C4-2B (cell line): Measurements from ENCODE around the gene FEN1.

Experiments
- H3K27ac ChIP-seq: fragments of 450-650 bp; 2 replicates; pipeline ENCODE4 v1.5.1; 2017
- ZFX ChIP-seq: fragments of 450-650 bp; IDR thresholded peaks from 2 replicates; pipeline ENCODE4 v1.6.1; 2017
- TF ChIP-seq, protein P1 (sequence below): fragments of 450-650 bp; conservative IDR thresholded peaks from 2 replicates; pipeline ENCODE4 v1.5.1; 2017; ENCODE audit warnings: mild to moderate bottlenecking

FEN1 gene

DNA sequence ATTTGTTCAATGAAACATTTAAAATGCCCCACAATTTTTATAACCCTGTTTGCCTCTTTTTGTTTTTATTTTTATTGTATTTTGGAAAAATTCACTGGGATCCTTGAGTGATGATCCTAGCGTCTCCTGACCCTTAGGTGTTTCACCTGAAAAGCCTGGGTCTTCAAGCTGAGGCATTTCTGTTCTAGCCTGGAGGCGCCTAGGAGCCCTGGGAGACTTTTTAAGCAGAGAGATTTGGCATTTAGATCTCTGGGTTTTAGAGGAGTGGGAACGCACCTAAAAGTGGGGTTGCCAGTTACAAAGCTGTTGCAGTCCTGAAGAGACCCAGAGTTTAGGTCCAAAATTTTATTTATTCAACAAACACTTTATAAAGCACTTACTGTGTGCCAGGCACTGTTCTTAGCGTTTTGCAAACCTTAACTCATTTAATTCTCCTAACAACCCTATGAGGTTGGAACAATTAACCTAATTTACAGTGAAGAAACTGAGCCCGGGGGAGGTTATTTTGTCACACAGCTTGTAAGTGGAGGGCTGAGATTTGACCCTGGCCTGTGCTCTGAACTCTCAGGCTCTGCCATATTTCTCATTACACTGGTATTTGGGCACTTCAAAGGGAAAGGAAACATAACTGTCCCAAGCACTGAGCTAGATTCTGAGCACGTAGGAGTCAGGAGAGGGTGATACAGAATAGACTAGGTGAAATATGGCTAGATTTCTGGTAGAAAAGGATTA is 24.9 kb downstream of the FEN1 start:
- no peak for TF ChIP-seq ZFX
- TF ChIP-seq, protein P1, sequence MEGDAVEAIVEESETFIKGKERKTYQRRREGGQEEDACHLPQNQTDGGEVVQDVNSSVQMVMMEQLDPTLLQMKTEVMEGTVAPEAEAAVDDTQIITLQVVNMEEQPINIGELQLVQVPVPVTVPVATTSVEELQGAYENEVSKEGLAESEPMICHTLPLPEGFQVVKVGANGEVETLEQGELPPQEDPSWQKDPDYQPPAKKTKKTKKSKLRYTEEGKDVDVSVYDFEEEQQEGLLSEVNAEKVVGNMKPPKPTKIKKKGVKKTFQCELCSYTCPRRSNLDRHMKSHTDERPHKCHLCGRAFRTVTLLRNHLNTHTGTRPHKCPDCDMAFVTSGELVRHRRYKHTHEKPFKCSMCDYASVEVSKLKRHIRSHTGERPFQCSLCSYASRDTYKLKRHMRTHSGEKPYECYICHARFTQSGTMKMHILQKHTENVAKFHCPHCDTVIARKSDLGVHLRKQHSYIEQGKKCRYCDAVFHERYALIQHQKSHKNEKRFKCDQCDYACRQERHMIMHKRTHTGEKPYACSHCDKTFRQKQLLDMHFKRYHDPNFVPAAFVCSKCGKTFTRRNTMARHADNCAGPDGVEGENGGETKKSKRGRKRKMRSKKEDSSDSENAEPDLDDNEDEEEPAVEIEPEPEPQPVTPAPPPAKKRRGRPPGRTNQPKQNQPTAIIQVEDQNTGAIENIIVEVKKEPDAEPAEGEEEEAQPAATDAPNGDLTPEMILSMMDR = no peak
- H3K27ac ChIP-seq = peak overlapping the region; percentile 99

DNA sequence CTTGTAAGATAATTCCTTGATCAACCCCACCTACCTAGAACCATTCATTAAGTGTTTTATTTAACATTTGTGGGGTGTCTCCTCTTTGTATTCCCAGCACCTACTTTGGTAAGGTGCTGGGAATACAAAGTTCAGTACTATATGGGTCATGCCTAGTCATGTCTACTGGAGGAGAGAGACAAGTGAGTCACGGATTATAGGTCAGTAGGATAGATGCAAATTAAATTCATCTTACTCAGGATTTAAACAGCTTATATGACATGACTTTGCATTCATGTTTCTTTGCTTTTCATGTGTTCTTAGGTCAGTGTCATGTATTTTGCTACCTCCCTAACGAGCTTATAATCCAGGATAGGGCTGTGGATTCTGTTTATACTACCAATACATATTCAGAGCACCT is 27.5 kb downstream of the FEN1 start:
- H3K27ac ChIP-seq = peak overlapping the region; percentile 62
- TF ChIP-seq, protein P1 = no peak
- TF ChIP-seq ZFX = no peak

DNA sequence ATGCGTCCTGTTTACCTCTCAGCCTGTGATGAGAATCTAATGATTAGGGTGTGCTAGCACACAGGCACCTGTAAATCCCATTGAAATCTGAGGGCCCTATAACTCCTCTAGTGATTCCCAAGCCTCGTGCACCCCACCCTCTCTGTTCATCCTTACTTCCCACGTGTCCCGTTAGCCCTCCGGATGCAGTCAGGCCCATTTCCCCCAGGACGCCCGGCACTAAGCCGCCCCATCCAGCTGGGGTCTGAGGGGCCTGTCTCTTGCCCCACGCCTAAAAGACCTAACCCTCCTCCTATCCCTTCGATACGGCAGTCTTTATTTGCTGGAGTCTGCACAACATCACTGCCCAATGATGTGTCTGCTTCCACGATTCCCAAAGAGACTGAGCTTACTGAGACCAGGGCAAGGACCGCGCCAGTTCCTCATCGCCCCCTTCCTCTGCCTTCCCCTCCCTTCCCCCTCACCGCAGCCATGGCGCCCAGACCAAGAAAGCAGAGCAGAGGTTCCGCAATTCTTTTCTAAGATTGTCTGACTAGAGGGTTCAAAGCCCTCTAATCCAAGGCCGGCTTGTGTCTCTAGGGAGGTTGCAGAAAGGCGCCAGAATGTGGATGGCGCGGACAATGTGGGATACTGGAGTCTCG is 34.3 kb downstream of the FEN1 start:
- H3K27ac ChIP-seq = peak overlapping the region; percentile 99
- TF ChIP-seq, protein P1 = no peak
- TF ChIP-seq ZFX = no peak

DNA sequence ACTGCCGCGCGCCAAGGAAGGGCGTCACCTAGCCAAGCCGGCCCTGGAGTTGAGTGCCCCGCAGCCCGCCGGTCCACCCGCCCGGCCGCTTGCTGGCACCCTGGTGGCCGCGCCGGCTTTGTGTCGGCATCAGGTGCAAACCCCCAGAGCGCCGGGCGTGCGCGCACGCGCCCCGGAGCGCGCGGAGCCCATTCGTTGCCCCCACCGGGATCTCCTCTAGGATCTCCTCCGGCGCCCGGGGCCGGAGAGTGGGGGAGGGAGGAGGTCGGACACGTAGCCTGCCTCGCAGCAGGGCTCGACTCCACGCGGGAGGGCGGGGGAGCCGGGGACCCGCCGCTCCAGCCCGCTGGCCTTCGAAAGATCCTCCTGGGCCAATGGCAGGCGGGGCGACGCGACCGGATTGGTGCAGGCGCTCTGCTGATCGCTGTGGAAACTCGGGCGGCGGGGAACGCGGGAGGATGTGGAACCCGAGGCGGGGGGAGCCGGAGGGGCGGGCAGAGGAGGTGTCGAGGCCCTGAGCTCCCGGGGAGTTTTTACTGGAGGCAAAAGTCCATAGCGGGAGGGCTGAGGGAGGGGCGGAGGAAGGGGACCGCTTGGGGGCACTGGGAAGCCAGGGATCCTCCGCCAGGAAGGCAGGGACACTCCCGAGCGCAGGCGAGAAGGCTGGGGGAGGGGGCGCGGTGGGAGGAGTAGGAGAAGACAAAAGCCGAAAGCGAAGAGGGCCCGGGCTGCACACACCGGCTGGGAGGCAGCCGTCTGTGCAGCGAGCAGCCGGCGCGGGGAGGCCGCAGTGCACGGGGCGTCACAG is 35.1 kb downstream of the FEN1 start, which contains the start of gene FADS2:
TSS of gene FADS2 (plus strand) at position 730 of the 808 bp plus-strand sequence. CDS start 91 bp downstream, outside the sequence.
- peak within 1 kb of the TSS; percentile 99 for H3K27ac ChIP-seq
- TF ChIP-seq ZFX = peak; percentile 65
- TF ChIP-seq, protein P1 = no peak

DNA sequence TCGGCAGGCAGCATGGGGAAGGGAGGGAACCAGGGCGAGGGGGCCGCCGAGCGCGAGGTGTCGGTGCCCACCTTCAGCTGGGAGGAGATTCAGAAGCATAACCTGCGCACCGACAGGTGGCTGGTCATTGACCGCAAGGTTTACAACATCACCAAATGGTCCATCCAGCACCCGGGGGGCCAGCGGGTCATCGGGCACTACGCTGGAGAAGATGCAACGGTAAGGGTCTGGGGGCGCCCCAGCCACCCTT is 35.6 kb downstream of the FEN1 start:
- H3K27ac ChIP-seq = peak overlapping the region; percentile 99
- no peak for TF ChIP-seq ZFX
- TF ChIP-seq, protein P1 = no peak

DNA sequence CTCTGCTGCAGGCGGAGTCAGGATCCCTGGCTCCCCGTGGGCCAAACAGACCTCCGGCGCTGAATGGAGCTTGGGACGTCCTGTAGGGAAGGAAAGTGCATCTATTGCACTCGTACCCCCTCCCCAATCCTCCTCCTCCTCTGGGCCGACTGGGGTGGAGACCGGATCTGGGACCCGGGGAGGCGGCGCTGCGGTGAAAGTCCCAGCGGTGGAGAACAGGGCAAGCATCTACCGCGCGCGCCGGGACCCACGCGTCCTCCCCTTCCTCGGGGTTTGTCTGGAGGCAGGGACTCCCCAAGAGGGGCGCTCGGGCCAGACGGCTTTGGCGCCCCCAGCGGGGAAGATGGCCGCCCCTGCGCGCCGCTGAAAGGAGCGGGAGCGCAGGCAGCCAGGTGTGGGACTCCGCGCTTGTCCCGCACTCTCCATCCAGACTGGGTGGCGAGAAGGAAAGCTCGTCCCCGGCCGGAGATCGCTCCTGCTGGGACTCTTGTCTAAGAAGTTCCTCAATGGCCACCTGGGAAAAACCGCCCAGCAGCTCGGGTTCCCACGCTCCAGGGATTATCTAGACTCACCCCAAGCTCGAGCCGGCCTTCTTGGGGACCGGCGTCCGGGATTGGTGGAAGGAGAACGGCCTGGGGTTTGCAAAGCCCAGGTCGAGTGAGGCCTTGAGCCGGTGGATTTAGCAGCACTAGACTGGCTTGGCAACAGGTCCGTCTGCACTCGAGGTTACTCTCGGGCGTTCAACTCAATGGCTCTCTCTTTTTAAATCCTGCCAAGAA is 36.1 kb downstream of the FEN1 start:
- TF ChIP-seq ZFX = peak; percentile 18
- TF ChIP-seq, protein P1 = peak; percentile 64; the same call in 1 of the 2 replicates
- H3K27ac ChIP-seq = peak overlapping the region; percentile 99
